ENCODE data around the gene SRPK3. TPM values are rescaled to one million over a fixed set of nuclear protein-coding genes. Genes with fewer than 3 reads are reported as not detected.
"Not testable (repeated sequence)": the region's sequence is repeated elsewhere in the genome, so short reads cannot be mapped to it uniquely, and the experiment has no call there.

Gene SRPK3
- total RNA-seq, 1 donor from 2014 or later: 0.07 TPM

DNA sequence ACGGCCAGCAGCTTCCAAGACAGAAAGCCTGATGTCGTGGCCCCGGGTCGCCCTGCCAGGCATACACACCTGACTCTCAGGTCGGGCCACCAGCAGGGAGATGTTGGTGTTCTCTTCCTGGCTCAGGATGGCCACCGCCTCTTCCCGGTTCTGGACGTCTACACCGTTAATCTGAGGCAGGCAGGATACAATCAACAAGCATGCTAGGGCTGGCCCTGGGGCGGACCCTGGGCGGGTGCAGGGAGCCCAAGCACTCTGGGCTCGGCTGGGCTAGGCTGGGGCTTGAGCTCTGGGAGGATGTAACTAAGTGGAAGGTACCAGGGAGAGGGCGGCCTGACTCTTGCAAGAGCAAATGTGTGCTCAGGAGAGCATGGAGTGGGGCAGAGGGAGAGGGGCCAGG is 24.6 kb downstream of the SRPK3 start:
- DNase-seq (ENCODE audit: low read depth, low spot score): no peak

DNA sequence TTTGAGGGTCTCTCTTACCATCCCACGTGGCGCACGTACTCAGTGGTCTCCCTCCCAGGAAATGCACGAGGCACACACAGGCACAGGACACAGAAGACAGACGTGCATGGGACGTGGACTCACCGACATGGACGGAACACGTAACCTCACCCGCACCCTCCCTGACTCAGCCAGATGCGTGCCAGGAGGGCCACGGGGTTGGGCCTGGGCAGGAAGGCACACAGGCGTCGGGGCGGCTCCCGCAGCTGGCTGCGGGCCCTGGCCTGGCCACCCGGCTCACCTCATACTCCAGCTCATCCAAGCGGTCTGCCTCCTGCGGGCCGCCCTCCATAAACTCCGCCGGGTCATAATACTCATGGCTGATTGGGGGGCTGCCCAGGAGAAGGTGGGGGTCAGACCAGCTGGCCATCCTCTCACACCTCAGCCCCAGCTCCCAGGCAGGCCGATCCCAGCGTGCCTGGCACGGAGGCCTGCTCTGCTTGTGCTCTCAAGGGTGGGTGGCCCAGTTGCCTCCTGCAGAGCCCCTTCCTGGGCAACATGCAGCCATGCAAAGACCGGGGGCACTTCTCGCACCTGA is 26.2 kb downstream of the SRPK3 start:
- no peak for DNase-seq (ENCODE audit: low read depth, low spot score)

DNA sequence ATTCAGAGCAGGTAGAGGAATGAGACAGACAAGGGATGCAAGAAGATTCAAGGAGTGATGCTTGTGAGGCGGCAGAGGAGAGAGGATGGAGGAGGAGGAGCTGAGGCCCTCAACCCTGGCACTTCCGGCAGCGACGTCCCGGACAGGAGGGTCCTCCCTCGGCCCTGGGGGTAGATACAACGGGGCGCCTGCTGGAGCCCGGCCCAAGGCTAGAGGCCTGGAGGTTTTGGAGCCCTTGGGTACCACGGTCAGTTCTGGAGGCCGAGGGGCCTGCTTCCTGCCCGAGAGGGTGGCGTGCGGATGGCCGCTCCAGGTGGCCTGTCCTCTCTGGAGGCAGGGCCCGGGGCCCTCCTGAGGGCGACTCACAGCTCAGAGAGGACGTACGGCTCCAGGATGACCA is 27.1 kb downstream of the SRPK3 start:
- no peak for DNase-seq (ENCODE audit: low read depth, low spot score)

DNA sequence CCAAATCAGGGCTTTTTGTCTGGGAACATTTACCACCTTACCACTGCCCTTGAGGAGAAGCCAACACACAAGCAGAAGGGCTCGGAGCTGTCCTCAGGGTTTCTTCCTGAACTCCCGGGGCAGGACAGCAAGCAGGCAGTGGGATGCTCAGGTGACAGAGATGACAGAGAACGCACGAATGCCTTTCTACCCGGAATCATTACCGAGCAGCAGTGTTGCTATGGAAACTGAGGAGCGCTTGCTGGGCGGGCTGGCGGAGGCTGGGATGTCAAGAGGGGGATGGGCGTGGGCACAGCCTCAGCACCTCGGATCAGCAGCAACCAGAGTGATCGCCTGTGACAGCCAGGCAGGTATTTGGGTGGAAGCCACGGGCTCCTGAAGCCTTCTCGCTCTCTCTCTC is 31.4 kb downstream of the SRPK3 start:
- no peak for DNase-seq (ENCODE audit: low read depth, low spot score)

DNA sequence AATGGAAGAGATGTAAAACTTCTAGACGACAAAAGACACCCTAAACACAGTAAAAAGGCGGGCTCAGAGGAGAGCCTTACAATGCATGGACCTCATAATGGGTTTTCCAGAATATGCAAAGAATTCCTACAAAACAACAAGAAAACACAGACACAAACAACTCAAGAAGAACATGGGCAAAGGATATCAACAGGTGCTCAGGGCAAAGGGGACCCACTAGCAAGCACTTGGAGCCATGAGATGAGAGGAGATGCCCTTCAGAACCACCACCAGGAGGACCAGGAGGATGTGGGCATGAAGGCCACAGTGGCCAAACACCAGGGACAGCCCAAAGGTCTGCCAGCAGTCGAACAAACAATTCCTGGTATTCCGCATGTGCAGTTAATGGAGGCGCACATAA is 32.3 kb downstream of the SRPK3 start:
- DNase-seq (ENCODE audit: low read depth, low spot score): no peak

DNA sequence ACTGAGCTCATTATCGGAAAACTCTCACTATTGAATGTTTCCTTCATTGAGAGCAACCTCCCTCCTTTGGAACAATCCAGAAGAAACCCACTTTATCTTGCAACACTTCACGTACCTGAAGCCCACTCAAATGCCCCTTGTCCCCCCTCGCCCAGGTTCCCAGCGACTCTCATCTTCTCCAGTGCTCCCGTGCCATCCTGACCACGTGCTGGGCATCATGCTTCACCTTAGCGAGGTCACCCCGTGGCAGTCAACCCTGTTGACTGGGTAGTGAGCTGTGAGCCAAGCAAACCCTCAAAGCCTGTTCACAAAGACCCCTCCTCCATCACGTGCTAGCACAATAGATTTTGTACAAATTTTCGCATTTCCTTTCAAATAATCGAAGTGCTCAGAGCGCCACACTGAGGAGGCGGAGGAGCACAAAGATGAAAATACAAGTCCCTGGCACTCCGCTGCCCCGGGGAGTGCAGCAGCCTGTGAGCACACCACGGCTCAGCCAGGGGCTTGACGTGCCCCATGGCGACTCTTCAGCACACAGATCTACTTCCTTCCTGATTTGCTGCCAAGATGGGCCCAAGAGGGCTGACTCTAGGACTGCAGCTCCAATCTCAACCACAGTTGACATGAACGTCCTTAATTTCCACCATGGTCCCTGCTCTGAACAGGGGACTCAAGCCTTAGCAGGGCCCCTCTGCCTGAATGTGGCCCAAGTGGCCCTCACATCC is 33.9 kb downstream of the SRPK3 start:
- DNase-seq (ENCODE audit: low read depth, low spot score): no peak

DNA sequence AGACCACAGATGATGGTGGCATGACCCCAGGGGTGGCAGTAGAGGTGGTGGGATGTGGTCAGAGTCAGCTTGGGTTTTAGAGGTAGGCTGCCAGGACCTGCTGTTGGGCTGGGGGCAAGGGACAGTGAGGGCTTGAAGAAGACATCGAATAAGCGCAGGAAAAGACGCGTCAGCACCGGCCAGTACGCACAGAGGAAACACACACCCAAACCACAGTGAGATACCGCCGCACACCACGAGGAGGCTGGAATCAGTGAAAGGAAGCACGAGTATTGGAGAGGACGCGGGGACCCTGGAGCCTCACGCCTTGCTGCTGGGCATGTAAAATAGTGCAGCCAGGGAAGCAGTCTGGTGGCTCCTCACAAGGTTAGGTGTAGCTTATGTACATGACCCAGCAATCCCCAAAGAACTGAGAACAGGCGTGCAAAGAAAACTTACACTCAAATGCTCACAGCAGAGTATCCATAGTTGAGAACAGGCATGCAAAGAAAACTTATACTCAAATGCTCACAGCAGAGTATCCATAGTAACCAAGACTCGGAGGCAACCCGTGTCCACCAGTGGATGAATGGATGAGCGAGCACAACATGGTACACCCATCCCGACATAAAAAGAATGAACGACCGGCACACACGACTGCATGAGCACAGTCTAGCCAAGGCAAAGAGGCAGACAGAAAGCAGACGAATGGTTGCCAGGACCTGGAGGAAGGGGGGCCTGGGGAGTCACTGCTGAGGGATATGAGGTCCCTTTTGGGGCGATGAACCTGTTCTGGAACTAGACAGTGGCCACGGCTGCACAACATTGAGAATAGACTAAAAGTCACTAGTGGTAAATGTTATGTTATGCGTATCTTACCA is 36.2 kb downstream of the SRPK3 start:
- DNase-seq (ENCODE audit: low read depth, low spot score): no peak

DNA sequence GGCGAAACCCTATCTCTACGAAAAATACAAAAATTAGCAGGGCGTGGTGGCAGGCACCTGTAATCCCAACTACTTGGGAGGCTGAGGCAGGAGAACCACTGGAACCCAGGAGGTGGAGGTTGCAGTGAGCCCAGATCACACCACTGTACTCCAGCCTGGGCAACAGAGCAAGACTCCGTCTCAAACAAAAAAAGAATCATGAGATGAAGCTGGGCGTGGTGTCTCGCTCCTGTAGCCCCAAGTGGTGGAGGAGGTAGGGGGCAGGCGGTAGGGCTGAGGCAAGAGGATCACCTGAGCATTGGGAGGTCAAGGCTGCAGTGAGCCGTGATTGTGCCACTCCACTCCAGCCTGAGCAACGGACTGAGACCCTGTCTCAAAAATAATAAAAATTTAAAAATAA is 37.2 kb downstream of the SRPK3 start:
- not testable (repeated sequence) for DNase-seq (ENCODE audit: low read depth, low spot score)

DNA sequence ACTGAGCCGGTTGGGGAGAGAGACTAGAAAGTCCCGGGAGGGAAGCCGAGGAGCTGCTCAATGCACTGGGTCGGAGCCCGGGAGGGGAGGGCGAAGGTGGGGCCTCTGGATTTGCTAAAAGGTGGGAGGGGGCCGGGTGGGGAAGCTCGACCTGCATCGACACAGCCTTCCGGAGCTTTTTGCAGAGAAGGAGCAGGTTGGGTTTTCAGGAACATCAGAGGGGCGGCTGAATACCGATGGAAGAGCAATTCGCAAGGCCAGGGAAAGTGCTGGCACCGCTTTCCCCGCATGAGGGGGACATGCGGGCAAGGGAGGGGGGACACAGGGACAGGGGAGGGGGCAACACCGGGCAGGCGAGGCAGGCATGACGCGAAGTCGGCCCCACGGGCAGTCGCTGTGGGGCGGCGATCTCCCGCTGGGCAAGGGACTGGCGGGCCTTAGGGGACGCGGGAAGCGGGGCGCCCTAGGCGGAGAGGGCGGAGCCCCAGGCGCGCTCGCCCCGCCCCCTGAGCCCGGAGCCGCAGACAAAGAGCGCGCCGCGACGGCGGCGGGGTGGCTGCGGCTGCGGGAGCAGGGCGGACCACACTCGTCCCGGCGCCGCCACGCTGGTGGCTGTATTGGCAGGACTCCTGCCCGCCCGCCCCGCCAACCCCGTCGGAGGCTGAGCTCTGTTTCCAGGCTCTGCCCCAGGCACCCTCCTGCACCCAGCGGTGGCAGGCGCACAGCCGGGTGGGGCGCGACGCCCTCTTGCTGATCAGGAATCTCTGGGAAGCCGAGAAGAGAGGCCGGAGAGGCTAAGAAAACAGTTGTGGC is 37.9 kb downstream of the SRPK3 start:
- no peak for DNase-seq (ENCODE audit: low read depth, low spot score)

DNA sequence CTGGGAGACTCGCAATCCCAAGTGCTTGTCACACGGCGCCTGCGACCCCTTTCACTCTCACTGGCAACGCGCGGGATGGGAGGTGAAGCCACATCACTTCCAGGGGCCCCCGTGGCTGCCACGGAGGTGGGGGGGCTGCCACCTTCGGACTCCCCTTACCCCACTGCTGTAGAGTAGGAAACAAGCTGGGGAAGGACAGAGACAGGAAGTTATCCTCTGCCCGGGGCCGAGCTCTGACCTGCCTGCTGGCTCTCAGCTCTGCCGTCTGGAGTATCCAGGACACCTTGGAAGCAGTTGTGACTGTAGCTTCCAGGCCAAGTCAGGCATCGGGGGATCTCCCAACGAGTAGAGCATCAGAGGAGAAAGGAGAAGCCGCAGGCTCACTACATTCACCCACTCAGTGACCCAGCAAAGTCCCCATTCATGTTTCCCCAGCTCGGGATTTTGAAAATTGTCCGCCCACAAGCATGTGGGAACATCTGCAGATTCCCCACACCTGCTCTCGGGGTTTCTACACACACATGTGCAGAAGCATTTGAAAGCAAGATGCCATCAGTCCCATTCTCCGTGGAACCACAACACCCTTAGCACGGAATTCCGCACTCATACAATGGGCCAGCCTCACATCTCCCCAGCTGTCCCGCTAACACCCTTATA is 38.7 kb downstream of the SRPK3 start:
- no peak for DNase-seq (ENCODE audit: low read depth, low spot score)

DNA sequence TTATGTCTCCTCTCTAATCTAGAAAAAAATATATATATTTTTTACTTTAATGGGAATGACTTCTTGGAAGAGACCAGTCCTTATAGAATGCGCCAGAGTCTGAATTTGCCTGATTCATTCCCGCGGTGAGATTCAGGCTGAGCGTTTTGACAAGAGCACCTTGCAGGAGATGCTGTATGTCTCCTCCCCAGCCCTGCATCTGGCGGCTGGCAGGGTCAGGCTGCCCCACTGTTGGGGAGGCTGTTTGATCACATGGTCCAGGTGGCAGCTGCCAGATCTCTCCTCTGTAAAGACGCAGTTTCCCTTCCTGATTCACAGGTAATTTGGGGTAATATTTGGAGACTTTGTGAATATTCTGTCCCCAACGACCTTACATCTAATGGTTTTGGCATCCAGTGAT is 39.8 kb downstream of the SRPK3 start:
- DNase-seq (ENCODE audit: low read depth, low spot score): no peak

DNA sequence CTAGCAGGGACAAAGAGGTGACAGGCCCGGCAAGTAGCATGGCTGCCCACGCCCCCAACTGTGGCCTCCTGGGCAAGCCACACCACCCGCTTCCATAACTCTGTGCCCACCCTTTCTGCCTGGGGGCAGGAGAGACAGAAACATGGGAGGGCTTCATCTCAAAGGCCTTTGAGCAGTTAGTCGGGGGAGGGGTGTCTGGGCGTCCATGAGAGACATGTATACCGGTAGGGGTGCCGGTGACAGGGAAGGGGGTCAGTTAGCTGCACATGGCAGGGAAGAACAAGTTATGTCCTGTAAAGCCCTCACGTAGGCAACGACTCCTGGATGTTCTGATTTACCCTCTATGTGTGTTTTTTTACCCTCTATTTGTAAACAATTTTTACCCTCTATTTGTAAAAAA is 40.2 kb downstream of the SRPK3 start:
- no peak for DNase-seq (ENCODE audit: low read depth, low spot score)

DNA sequence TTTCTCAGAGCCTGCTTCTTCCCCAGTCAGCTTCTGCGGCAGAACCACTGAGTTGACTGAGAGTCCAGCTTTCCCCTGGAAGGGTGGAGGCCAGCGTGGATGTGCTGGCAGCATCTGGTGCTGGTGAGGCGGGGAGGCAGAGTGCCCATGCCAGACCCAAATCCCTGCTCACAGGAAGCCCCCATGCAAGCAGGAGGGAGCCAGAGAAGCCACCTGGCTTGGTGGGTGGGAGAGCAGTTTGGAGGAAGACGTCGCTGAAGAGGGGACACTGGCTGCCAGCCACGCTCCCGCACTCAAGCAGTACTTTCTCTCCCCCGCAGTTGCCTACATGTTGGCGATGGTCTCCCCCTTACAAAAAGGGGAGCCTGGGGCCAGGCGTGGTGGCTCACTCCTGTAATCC is 43.5 kb downstream of the SRPK3 start:
- no peak for DNase-seq (ENCODE audit: low read depth, low spot score)

DNA sequence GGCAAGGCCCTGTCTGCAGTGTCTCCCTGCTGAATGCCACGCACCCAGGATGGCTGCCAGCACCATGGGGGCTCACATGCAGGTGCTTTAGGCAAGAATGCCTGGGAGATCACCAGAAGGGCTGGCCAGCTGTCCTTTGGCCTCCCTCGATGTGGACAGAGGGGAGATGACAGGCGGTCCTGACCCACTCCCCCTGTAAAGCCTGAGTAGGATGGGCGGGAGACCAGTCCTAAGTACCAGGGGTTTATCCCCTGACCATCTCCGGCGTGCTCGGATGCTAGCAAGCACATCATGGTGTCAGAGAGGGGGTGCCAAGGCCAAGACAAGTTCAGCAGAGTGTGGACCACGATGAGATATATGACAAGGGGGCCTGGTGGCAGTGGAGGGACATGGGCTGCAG is 44.2 kb downstream of the SRPK3 start:
- DNase-seq (ENCODE audit: low read depth, low spot score): no peak

DNA sequence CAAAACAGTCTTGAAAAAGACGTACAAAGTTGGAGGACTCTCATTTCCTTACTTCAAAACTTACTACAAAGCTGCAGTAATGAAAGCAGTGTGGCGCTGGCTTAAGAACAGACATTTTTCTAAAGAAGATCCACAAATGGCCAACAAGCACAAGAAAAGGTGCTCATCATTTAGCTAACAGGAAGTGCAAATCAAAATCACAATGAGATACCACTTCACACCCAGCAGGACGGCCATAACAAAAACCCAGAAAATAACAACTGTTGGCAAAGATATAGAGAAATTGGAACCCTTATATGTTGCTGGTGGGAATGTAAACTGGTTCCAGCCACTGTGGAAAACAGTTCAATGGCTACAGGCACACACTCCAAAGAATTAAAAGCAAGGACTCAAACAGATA is 46.2 kb downstream of the SRPK3 start:
- no peak for DNase-seq (ENCODE audit: low read depth, low spot score)

DNA sequence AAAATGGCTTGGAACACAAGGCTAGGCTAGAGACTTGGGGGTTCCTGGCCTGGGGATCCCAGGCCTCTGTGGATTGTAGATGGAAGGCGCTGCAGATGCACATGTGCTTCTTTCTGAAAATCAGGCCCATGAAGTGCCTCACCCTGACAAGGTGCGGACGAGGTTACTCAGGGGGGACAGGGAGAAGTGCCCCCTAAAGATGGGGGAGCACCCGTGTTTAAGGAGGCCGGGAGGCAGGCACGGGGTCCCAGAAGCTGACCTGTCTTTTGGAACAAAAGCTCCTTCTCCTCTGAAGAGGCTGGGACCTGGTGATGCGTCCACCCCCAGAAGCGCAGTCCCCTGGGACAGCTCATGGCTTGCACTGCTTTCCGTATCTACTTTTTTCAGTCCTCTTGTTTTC is 47.1 kb downstream of the SRPK3 start:
- no peak for DNase-seq (ENCODE audit: low read depth, low spot score)

DNA sequence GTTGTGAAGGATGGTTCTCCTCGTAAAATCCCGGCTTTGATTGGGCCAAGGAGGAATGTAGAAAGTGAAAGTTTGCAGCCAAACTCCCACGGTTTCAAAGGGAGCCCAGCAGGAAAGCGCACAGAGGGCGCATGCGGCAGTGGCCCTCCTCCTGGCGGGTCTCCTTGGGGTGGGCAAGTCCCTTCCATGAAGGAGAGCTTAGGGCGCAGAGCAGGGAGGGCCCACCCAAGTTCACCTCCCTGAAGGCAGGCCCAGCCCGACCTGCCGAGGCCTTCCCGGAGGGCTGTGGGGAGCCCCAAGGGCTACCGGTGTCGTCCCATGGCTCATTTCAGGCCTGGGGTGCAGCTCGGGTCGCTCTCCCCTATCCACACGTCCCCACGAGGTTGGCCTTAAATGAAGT is 47.5 kb downstream of the SRPK3 start:
- DNase-seq (ENCODE audit: low read depth, low spot score): no peak

DNA sequence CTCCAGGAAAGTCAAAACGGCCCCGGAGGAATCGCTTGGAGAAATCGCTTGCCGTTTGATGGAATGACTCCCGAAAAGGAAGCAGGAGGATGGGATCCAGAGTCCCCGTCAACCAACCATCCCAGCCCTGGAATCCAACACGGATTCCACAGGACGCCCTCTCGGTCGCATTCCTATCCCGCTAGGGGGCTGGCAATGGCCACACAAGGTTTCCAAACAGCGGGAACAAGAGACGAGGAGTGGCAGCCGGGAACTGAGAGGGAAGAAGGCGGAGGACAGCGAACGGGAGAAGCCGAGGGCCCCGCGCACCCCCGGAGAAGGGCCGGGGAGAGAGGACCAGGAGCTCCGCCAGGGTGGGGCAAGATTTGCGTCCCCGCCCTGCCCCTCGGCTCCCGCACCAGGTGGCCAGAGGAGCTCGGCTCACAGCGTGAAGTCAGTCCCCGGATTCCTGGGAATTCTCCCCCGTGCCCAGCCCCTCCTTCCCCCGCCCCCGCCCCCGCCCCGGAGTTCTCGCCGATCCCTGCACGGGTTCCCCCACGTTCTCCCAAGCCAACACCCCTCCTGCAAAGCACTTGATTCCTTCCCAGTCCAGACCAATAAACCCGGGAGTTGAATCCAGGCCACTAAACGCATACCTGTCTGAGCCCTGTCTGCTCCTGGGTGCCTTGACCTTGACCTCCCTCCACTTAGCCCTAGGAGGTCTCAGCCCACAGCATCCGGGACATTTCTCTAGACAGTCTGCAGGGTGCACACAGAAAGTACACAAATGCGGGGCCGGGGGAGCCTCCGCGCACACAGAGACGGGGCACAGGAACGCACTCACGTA is 48.1 kb downstream of the SRPK3 start:
- no peak for DNase-seq (ENCODE audit: low read depth, low spot score)

DNA sequence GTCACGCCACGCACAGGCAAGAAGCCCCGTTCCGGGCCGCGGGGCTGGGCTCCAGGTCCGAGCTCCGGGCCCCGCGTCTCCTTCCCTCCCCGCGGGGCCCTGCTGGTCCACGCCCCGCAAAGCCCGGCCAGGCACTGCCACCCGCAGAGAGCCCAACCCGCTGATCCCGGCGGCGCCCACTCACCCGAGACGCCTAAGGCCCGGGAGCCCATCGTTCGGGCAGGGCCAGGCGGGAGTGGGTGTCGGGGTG is 48.6 kb downstream of the SRPK3 start:
- DNase-seq (ENCODE audit: low read depth, low spot score): no peak

DNA sequence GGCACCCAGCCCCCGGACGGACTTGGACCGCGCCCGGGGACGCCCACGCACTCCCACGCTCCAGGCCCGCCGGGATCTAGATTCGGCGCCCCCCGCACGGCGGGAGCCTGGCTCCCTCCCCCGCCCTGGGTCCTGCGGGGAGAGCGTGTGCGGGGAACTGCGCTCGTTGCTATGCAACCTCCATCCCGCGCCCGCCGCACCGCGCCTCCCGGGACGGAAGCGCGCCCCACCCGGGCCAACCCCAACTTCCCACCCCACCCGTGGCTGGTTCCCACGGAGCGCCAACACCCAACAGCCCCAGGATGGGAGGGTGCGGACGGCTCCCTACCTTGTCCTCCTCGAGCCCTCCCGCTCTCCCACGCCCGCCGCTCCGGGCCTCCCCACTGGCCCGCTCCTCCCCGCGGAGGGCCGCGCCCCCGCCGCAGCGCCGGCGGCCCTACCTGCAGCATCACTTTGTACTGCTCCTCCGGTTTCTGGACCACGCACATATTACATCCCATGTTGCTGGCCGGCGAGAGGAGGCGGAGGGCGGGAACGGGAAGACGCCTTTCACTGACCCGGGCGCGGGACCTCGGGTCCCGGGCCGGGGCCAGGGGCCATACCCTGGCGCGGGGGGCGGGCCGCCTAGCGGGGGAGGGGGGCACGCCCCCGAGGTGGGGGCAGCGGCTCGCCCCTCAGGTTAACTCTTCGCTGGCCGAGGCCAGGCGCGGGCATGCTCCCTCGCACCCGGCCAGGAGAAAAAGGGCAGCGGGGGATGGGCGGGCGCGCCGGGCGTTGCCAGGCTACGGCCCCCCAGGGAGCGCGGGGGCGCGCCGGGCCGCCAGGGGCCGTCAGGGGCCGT is 49.2 kb downstream of the SRPK3 start, which contains the start of gene PDZD4:
Gene PDZD4, minus strand, starts transcription at position 746 of the 841 bp plus-strand sequence. Its CDS starts 246 bp downstream, at position 500.
- DNase-seq (ENCODE audit: low read depth, low spot score): no peak

Measured in pulmonary artery endothelial cell (primary cell).